Vagina (tissue), 2 donors: ENCODE data around the gene TTLL5.

Experiments used
- POLR2A ChIP-seq, 2 donors: fragments of 450-650 bp; IDR thresholded peaks; one replicate each; pipeline ENCODE4 v1.6.1; 2017; ENCODE audit warnings: antibody characterized with exemption in 2 of 2, mild to moderate bottlenecking in 2 of 2, moderate library complexity in 2 of 2
- TF ChIP-seq, protein P1 (sequence below), 3 experiments: fragments of 450-650 bp in 2 of 3; fragments of 200-600 bp in 1 of 3; sonication (generic) in 1 of 3; IDR thresholded peaks; one replicate each; pipeline ENCODE4 v1.5.1; 2017 to 2019; ENCODE audit warnings: antibody characterized with exemption in 3 of 3, mild to moderate bottlenecking in 2 of 3, moderate library complexity in 2 of 3

DNA sequence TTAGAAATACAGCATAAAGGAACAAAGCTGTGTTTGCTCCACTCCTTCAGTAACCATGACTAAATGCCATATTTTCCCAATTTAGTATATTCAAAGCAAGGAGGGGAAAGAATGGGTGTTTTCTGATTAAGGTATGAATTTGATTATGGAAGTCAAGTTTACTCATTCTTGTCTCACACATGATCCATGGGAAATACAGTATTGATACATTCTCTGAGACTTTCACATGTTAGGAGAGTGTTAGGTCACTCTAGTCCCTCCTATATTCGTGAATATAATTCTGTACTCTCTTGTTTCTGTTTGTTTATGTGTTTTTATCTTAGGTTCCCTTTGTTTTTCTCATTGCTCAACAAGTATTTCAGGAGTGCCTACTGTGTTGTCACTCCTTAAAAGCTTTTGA lies 42.4 kb downstream of the TTLL5 start:
- TF ChIP-seq, protein P1, sequence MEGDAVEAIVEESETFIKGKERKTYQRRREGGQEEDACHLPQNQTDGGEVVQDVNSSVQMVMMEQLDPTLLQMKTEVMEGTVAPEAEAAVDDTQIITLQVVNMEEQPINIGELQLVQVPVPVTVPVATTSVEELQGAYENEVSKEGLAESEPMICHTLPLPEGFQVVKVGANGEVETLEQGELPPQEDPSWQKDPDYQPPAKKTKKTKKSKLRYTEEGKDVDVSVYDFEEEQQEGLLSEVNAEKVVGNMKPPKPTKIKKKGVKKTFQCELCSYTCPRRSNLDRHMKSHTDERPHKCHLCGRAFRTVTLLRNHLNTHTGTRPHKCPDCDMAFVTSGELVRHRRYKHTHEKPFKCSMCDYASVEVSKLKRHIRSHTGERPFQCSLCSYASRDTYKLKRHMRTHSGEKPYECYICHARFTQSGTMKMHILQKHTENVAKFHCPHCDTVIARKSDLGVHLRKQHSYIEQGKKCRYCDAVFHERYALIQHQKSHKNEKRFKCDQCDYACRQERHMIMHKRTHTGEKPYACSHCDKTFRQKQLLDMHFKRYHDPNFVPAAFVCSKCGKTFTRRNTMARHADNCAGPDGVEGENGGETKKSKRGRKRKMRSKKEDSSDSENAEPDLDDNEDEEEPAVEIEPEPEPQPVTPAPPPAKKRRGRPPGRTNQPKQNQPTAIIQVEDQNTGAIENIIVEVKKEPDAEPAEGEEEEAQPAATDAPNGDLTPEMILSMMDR (IDR thresholded peaks at IDR 0.05) = no peak
- no peak for TF ChIP-seq POLR2A (IDR thresholded peaks at IDR 0.05)
